ENCODE data around the gene RASL10A.

The RASL10A gene

DNA sequence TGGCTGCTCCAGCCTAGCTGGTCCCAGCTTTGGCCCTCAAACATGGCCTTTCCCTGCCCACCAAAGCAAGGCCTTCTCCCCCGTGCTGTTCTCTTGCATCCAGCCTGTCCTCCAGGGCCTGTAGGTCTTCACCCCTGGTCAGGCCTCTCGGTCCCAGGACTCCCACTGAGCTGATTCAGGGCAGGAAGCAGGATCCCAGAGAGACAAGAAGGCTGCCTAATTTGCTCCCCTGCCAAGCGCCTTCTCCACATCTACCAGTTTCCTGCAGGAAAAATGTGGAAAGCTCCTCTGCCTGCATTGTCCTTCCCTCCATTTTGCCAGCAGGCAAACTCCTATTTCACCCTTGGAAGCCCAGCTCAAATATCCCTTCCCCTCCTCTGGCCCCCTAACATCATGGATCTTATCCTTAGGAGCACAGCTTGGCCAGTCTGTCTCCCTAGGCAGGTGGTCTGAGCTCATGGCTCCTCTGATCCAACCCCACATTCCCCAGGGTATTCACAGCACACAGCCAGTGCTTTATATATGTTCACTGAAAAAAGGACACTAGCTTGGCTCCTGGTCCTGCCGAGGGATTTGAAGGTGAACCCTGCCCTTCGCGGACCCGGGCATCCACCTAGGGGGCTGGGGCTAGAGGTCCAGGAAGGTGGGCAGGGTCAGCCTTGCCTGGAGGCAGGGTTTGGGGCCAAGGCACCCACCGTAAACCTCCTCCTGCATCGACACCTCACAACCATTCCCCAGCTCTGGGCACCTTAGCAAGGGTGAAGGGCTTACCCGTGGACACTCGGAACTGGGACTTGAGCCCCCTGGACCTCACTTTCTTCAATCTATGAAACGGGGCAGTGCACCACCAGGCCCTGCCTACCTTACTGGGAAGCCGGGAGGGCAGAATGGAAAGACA lies 48.7 kb downstream of the RASL10A start:
- no peak for DNase-seq

DNA sequence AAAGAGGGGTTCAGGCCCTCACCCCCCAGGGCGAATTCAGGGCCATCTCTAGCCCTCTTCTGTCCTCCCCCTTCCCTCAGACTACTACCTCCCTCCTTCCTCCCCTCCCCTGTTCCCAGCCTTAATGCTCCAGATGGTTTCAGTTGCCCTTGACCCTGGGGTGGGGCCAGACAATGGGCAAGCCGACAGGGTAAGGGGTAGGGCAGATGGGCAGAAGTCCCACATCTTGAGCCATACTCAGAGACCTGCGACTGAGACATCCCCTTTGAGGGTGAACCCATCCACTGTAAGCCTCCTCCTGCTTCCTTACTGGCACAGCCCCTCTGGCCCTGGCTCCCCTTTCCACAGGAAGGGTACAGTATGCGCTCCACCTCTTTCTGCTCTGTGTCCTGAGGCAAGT lies 49.6 kb downstream of the RASL10A start:
- no peak for DNase-seq

GRCh38 chr22:29265305-29265704 lies 50.2 kb downstream of the RASL10A start:
- DNase-seq: no peak

DNA sequence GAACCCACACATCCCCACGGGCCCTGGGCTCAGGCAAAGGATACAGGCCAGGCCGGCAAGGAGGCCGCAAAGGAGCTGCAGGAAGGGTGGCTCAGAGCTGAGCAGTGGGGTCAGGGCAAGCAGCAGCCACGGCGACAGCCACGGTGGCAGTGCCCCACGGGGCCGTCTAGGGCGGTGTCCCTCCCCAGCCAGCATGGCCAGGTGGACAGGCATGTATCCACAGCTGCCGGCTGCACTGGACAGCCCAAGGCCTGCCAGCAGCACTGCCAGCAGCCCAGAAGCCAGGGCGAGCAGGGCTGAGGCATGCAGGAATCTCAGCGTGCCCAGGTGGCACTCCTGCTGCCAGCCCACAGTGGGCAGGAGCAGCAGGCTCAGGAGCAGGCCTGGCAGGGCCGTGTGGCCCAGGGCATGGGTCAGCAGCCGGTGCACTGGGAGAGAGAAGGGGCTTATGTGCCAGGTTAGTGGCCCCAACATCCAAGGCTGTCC lies 51.7 kb downstream of the RASL10A start:
- DNase-seq: no peak

All from stimulated activated CD4-positive, alpha-beta T cell treated with anti-CD3 and anti-CD28 coated beads, Interleukin-4, amount 100 ng/mL, for 24 hours (primary cell).